ENCODE results near the gene HECTD3.

HECTD3 gene

DNA sequence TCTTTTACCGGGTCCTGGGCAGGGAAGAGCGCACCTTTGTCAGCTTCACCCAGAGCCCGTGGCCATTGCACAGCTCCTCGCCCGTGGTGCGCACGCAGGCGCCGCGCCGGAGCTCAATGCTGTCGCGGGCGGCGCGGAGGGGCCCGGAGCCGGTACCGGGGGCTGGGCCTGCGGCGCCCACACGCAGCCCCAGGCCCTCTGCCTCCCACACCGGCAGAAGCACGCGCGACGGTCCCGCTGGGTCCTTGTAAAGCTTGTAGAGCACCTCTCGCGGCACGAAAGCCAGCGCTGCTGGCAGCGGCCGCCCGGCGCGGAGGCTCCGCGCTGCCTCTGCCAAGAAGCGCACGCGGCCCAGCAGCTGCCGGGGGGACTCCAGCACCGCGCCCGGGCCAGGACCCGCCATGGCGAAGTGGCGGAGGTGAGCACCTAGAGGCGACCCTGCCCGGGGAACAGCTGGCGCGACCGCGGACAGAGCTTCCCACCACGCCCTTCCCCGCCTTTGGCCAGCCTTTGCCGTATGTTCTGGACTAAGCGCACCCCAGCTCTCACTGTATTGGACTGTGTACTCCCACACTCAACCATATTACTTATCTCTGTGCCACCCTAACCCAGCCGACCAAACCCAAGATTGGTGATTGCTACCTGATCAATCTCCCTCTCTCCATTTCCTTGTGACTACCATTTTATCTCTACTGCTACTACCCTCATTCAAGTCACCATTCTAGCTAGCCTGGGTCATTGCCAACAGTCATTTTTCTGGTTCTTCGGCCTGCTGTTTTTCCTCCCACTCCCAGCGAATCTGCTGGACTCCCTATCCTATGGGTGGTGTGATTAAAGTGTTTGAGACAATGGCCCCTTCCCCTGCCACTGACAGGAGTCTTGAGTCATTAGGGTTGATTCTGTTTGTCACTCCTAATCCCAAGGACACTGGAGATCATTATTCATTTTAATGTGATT, at the start of gene HECTD3:
TSS of gene HECTD3 (minus strand) at position 470 of the 957 bp plus-strand sequence. CDS start at position 403, 67 bp downstream.
- DNase-seq (ENCODE audit: low read depth): peak; percentile 80

DNA sequence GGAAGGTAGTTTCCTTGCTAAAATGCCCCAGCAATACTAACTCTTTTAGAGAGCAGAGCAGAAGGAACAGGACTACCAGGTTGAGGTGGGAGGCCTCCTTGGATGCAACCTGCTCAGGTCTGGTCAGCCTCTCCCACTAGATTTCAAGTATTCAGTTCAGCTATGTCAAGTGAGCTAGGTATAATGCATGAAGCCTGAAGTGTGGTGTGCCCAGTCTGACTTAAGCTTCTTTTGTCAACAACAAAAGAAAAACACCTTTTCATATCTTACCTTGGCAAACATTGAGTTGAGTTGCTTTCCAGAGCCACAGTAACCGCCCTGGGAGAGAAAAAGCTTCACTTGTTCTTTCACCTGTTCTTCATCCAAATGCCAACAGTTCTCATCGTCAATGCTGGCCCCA, 48.7 kb upstream of the HECTD3 start:
- DNase-seq (ENCODE audit: low read depth): no peak

DNA sequence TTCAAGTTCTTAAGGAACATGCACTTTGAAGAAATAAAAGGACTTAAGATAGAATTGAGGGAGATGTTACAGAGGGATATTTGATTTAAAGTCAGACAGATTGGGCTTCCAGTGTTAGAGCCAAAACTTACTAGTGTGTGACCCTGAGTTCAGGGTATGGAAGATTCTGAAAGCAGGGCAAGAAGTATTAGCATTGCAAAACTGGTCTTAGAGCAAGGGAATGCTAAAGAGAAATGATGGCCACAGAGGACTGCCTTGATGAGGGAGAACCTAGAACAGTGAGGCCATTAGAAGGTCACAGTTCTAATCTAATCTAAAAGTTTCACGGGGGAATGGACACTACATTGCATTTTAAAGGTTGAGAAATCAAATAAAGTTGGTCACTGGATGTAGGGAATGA, 46.4 kb upstream of the HECTD3 start:
- DNase-seq (ENCODE audit: low read depth): no peak

DNA sequence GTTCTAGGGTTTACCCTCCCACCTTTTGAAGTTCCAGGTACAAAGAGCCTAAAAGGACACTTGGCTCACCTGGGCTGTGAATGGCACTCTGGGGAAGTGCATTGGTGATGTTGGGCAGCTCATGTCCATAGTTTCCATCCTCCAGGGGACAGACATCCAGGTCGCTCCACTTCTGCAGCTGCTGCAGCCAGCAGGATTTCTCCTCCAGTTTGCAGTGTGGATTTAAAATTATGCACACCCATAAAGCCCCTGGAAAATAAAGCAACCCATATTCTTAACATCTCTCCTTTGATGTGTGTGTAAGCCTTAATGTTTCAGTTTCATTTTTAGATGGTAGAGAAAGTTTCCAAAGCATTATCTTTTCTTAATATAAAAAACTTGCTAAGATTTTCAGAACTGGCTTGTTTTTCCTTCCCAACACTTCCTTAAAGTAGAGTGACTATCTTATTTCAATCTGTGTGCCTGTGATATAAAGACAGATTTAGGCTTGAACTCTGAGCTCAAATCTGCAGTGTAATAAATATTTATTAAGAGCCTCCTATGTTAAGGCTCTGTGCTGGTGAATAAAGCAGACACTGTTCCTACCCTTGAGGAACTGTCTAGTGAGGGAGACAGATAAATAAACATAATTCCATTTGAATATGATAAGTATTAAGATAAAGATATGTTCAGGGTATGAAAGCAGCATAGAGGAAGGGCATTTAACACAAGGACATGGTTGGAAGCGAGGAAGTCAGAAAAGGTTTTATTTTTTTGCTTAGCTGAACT, 40.1 kb upstream of the HECTD3 start:
- DNase-seq (ENCODE audit: low read depth): no peak

DNA sequence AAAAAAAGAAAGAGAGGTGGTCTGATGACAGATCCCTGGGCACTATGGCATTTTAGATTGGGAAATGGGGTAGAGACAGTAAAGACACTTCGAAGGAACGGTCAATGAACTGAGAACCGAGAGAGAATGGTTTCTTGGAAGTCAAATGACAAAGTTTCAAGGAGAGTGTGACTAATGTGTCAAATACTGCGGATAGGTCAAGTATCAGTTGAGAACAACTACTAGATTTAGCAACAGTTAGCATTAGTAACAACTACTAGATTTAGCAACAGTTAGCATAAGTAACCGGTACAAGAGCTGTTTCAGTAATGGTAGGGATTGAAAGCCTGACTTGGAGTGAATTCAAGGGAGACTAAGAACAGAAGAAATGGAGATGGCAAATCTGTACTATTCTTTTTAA, 35.9 kb upstream of the HECTD3 start:
- DNase-seq (ENCODE audit: low read depth): no peak

DNA sequence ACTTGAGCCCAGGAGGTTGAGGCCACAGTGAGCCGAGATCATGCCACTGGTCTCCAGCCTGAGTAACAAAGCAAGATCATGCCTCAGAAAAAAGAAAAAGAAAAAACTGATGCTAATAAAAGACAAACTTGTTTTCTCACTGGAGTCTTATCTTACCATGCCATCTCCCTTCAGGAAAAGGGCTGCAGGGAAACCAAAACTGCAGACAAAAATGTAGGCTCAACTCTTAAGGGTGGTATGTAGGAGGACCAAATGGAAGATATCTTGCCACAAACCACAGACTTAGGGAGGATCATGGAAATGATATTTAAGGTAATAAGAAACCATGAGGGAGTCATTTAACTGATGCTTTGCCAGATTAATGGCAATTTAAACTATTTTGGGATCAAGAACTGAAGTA, 33.8 kb upstream of the HECTD3 start:
- DNase-seq (ENCODE audit: low read depth): no peak

DNA sequence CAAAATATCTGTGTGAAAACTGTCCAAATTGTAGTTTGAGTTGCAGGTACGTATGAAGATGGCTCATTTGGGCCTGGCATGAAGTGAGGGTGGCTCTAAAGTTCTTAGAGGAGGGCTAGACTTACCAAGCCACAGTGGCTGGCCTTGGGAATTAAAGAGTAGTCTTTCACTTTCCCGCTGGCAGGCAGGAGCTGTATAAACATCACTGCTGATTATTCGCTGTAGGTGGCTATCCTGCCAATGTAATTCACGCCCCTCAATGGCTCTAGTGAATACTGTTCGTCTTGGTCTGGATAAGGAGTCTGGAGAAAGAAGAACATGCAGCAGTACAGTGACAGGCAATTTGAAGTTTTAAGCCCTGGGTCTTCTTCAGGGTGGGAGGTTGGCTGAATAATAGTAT, 32.0 kb upstream of the HECTD3 start:
- no peak for DNase-seq (ENCODE audit: low read depth)

DNA sequence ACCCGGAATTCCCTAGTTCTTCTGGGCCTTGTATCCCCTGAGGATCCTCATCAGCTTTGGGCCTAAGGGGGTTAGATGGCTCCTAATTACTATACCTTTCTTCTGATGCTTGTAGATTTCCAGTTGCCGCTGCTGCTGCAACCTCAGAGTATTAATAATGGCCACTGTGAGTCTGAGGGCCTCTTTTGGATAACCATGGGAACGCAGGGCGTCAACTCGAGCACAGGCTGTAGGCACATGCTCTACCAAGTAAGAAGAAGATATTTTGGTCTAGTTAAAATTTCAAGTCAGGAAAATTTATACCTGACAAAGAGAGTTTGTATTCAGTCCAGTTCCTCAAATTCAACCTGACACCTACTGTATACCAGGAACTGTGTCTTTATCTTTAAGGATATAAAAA, 29.2 kb upstream of the HECTD3 start:
- DNase-seq (ENCODE audit: low read depth): no peak

DNA sequence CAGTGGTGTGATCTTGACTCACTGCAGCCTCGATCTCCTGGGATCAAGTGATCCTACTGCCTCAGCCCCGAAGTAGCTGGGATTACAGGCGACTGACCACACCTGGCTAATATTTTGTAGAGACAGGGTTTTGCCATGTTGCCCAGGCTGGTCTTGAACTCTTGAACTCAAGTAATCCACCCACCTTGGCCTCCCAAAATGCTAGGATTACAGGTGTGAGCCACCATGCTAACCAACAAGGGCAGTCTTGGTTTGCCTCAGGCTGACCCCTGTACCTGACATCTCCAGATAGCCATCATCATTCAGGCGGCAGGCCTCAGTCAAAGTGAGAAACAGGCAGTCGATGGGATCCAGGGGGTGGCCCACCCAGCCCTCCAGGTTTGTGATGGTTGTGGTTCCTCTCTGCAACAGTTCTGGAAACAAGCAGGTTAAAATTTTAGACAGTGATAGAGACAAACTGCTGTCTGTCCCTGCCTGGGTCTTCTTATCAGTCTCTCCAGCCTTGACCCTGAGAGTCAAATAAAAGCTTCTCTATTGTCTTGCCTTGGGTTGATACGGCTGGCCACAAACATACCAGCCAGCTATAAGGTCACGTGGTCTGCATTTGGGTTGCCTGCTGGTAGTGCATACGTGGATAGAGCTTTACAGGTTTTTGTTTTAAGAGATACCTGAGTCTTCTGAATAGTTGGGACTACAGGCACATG, 27.7 kb upstream of the HECTD3 start:
- DNase-seq (ENCODE audit: low read depth): no peak

DNA sequence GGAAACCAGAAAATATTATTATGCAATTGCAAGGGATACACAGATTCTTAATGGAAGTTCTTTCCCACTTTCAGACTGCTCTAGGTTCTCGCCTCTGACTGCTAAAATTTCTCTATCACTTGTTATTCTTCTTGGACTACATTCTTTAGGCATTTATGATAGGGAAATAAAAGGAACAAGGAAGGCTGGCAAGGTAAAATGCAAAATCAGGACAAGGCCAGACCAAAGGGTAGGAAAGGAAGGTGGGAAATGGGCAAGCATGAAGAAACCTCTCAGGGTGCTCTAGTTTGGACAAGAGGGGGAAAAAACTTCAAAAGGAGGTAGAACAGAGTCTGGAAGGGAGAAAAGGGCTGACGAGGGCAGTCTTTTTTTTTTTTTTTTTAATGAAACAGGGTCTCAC, 27.1 kb upstream of the HECTD3 start:
- DNase-seq (ENCODE audit: low read depth): no peak

DNA sequence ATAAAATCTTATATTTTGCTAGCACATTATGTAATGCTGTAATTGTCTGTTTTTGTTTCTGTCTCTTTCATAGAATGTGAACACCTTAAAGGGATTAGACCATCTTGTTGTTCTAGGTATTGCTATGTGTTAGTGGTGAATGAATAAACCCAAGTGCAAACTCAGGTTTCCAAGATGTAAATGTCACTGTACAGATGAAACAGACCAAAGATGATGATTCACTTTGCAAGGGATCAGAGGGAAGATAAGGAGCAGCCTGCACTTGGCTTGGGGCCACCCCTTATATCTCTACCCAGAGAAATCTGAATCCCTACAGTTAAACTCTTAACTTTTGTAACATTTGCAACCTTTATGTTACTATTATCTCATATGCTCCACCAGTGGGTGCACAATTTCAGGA, 26.3 kb upstream of the HECTD3 start:
- DNase-seq (ENCODE audit: low read depth): peak; percentile 18

DNA sequence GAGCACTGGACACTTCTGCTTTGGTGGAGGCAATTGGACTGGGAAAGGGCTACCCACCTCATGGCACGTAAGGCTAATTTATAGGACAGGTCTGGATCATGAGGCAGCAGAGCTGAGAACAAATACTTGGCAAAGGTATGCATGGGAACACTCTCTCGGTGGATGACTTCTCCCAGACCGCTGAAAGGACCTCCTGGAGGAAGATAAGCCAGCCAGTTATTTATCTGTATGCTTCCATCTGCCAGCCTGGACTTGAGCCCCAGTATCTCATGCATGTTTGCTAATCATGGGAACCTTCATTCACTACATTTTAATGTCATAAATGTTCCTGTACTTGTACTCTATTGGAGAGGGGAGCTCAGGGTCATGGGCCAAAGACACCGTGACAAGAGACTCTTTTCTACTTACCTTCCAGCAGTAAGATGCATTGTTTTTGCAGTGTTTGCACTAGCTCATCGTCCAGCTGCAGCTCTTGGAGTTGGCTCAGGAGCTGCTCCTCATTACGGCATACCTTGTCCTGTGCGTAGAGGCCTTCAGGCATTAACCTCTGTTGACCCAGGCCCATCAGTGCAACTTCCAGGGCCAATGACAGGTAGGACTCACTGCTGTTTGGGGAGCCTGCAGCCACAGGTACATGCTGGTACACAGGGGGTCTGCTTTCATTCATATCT, 24.6 kb upstream of the HECTD3 start:
- no peak for DNase-seq (ENCODE audit: low read depth)

DNA sequence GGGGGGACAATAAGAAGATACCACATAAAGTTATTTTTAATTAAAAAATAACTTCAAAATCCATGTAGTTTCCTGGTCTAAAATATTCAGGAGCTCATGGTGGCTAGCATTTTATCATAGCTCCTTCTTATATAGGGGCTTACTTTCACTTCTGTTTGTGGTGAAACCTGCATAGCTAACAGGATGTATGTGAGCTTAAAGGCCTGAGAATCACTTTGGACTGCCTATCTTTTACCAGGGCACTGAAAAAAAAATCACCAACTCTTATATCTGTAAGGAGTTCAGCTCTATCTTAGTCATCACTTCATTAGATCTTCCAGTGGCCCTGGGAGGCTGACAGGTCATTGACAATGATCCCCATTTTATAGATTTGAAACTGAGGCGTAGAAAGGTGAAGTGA, 22.2 kb upstream of the HECTD3 start:
- DNase-seq (ENCODE audit: low read depth): no peak

DNA sequence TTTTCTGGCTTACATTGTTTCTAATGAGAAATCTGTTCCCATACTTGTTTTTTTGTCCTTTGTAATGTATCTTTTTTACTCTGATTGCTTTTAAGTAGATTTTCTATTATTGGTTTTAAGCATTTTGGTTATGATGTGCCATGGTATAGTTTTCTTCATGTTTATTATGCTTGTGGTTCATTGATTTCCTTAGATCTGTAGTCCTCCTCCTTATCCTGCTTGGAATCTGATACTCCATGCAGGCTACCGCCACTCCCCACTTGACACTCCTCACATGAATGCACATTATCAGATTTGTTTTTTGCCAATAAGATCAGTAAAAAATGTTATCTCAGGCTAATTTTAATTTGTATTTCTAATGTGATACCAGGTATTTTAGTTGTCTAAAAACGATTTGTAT, 21.7 kb upstream of the HECTD3 start:
- DNase-seq (ENCODE audit: low read depth): no peak

DNA sequence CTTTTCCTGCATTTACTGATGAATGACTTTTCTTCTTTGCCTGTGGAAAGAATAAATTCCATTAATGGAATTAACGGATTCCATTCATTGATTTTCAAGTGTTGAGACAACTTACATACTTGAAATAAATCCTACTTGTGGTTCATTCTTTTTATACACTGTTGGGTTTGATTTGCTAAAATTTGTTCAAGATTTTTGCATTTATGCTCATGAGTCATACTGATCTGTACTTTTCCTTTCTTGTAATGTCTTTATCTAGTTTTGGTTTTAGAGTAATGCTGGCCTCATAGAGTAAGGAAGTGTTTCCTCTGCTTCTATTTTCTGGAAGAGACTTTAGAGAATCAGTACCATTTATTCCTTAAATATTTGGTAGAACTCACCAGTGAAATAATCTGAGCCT, 15.3 kb upstream of the HECTD3 start:
- peak; percentile 16 for DNase-seq (ENCODE audit: low read depth)

DNA sequence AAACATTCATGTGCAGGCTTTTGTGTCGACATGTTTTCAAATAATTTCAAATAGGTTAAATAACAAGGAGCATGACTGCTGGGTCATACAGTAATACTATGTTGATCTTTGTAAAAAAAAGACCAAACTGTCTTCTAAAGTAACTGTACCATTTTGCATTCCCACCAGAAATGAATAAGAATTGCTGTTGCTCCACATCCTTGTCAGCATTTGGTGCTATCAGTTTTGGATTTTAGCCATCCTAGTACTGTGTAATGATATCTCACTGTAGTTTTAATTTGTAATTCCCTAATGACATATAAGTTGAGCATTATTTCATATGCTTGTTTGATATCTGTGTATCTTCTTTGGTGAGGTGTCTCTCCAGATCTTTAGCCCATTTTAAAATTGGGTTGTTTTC, 12.5 kb upstream of the HECTD3 start:
- no peak for DNase-seq (ENCODE audit: low read depth)

DNA sequence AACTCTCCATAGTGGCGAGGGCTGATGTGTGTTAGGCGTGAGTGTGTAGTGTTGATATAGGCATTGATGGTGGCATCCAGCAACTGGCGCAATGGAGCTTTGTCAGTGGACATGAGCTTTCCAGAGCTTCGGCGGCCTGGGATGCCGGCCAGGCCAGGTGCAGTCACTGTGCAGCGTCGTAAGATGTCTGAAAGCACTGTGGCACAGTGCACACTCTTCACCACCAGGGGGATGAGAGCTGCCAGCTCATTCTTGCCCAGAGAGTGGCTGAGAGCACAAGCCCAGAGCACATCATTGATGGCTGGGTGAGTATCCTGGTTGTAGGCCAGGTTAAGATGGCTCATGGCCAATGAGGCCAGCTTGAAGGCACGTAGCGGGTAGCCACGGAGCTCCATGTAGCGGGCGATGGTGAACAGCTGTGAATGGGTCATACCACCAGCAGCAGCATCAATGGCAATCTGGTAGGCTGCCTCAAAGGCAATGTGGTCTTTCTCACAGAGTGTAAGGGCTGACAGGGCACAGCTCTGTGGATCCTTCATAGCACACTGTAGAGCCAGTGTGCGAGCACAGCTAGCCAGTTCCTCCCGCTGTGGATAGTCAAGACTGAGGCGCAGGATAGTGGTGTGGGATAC, 7.6 kb upstream of the HECTD3 start:
- DNase-seq (ENCODE audit: low read depth): peak; percentile 60

DNA sequence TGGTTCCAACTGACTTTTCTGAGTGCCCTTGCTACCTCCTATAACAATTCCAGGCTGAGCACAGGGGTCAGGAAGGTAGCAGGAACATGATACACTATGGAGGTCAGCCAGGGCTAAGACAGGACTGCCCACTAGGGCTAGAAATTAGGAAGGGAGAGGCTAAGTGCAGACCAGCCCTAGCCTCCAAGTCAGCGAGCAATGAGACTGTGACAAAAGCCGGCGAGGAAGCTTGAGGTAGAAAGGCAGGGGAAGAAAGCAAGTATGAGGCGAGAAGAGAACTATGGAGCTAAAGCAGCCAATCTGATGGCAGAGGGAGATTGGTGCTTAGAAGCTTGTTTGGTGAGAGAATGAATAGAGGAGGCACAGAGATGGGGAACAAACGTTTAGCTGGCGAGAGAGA, 5.6 kb upstream of the HECTD3 start:
- no peak for DNase-seq (ENCODE audit: low read depth)

DNA sequence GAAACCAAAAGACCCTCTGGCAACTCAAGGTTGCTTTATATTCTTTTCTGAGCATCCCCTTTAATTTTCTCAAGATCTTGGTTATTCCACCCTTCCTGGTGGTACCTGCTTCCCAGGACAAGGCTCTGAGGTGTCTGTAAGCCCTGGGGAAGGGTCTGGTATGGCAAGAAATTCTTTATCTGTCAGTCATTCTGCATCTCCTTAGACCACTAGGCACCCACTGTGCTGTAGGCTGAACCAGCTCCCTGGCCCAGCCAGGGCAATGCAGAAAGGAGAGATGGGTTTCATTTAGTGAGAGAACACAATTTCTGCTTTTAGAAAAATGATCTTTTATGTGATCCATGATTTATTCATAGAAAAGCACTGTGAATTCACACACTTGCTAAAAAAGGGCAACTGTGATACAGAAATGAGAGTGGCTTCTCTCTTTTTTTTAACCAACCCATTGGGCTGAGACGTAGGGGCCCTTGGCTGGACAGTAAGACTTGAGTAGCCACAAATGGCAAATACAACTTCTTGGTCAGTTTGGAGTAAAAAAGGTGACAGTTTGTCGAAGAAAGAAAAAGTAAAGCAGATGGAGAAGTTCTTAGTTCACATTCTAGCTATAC, 5.1 kb upstream of the HECTD3 start:
- DNase-seq (ENCODE audit: low read depth): no peak

DNA sequence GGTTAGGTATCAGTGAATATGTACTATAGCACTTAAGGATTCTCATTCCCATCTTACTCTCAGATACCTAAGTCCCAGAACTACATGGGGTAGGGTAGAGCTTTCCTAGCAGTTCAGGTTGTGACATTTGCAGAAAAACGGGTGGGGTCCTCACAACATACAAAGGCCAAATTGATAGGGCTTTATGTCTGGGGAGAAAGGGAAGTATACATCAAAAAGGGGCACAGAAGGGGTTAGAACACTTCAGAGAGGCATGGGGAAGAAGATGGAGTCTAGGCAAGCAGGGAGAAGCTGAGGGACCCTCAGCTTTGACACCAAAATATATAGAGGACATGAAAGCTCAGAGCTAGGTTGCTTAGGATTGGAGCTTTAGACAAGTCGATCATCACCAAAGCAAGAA, 4.6 kb upstream of the HECTD3 start:
- no peak for DNase-seq (ENCODE audit: low read depth)

Data from EH (cell line).